WTC11 (cell line): ENCODE measurements around the gene USH2A.

ENCODE experiments used
- AFF4 ChIP-seq: sonication (generic); formaldehyde crosslinking; IDR thresholded peaks from 2 replicates; pipeline ENCODE4 v1.8.1; 2023; ENCODE audit warnings: mild to moderate bottlenecking, missing genetic modification reagents, borderline replicate concordance
- CREB1 ChIP-seq: sonication (generic); formaldehyde crosslinking; IDR thresholded peaks from 2 replicates; pipeline ENCODE4 v1.8.0; 2023; ENCODE audit warnings: mild to moderate bottlenecking, missing genetic modification reagents
- CREM ChIP-seq: sonication (generic); formaldehyde crosslinking; IDR thresholded peaks from 2 replicates; pipeline ENCODE4 v1.8.1; 2022; ENCODE audit warnings: mild to moderate bottlenecking, missing genetic modification reagents, moderate library complexity
- CTCF ChIP-seq: fragments of 200-600 bp; IDR thresholded peaks from 2 replicates; pipeline ENCODE4 v1.8.0; 2022; ENCODE audit warnings: antibody characterized with exemption
- ETV6 ChIP-seq: sonication (generic); formaldehyde crosslinking; IDR thresholded peaks from 2 replicates; pipeline ENCODE4 v1.8.1; 2022; ENCODE audit warnings: mild to moderate bottlenecking, missing genetic modification reagents
- HMGXB4 ChIP-seq: sonication (generic); formaldehyde crosslinking; IDR thresholded peaks from 2 replicates; pipeline ENCODE4 v1.8.1; 2023; ENCODE audit warnings: mild to moderate bottlenecking, moderate library complexity, missing genetic modification reagents
- MXD4 ChIP-seq: fragments of 250-450 bp; sonication (Bioruptor Pico); IDR thresholded peaks from 2 replicates; pipeline ENCODE4 v1.8.0; 2021; ENCODE audit warnings: mild to moderate bottlenecking, moderate library complexity, borderline replicate concordance
- NFE2L1 ChIP-seq: sonication (generic); formaldehyde crosslinking; IDR thresholded peaks from 2 replicates; pipeline ENCODE4 v1.8.1; 2023; ENCODE audit warnings: missing genetic modification reagents
- NFYB ChIP-seq: sonication (generic); formaldehyde crosslinking; conservative IDR thresholded peaks from 2 replicates; pipeline ENCODE4 v1.8.0; 2022; ENCODE audit warnings: low read depth, missing genetic modification reagents
- NR2C2 ChIP-seq: sonication (generic); formaldehyde crosslinking; IDR thresholded peaks from 2 replicates; pipeline ENCODE4 v1.8.0; 2022; ENCODE audit warnings: mild to moderate bottlenecking, missing genetic modification reagents
- USF2 ChIP-seq: sonication (generic); formaldehyde crosslinking; IDR thresholded peaks from 2 replicates; pipeline ENCODE4 v1.8.1; 2023; ENCODE audit warnings: mild to moderate bottlenecking, missing genetic modification reagents, moderate library complexity
- ZMAT4 ChIP-seq: fragments of 250-450 bp; sonication (Bioruptor Pico); IDR thresholded peaks from 2 replicates; pipeline ENCODE4 v1.9.0; 2021; ENCODE audit warnings: mild to moderate bottlenecking
- ZNF219 ChIP-seq: sonication (generic); formaldehyde crosslinking; IDR thresholded peaks from 2 replicates; pipeline ENCODE4 v1.8.0; 2023; ENCODE audit warnings: missing genetic modification reagents, mild to moderate bottlenecking, borderline replicate concordance
- TF ChIP-seq, protein P1 (sequence below): sonication (generic); formaldehyde crosslinking; IDR thresholded peaks from 2 replicates; pipeline ENCODE4 v1.8.0; 2023; ENCODE audit warnings: missing genetic modification reagents

- TF ChIP-seq CTCF (no peak), ZNF219 (CRISPR knock-in tag) (no peak), NFE2L1 (CRISPR knock-in tag) (no peak), HMGXB4 (no peak), NR2C2 (CRISPR knock-in tag) (no peak), USF2 (CRISPR knock-in tag) (no peak), CREM (CRISPR knock-in tag) (no peak), AFF4 (CRISPR knock-in tag) (no peak), ETV6 (CRISPR knock-in tag) (no peak), MXD4 (CRISPR knock-in tag) (no peak), NFYB (CRISPR knock-in tag) (no peak), CREB1 (CRISPR knock-in tag) (no peak), ZMAT4 (CRISPR knock-in tag) (no peak)
- TF ChIP-seq, protein P1, sequence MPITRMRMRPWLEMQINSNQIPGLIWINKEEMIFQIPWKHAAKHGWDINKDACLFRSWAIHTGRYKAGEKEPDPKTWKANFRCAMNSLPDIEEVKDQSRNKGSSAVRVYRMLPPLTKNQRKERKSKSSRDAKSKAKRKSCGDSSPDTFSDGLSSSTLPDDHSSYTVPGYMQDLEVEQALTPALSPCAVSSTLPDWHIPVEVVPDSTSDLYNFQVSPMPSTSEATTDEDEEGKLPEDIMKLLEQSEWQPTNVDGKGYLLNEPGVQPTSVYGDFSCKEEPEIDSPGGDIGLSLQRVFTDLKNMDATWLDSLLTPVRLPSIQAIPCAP, result no peak
Measured at GRCh38 chr1:215889871-215890270, 533.4 kb downstream of the USH2A start.
